Limb (tissue), 2 donors: ENCODE results near the gene RYR1.
"Not testable (repeated sequence)": the region's sequence is repeated elsewhere in the genome, so short reads cannot be mapped to it uniquely, and the experiment has no call there.

ENCODE experiments used
- DNase-seq, 2 donors: peaks; one replicate each; pipeline ENCODE4 v3.0.0-alpha.2; 2016; ENCODE audit errors: extremely low spot score in 2 of 2

RYR1 gene

DNA sequence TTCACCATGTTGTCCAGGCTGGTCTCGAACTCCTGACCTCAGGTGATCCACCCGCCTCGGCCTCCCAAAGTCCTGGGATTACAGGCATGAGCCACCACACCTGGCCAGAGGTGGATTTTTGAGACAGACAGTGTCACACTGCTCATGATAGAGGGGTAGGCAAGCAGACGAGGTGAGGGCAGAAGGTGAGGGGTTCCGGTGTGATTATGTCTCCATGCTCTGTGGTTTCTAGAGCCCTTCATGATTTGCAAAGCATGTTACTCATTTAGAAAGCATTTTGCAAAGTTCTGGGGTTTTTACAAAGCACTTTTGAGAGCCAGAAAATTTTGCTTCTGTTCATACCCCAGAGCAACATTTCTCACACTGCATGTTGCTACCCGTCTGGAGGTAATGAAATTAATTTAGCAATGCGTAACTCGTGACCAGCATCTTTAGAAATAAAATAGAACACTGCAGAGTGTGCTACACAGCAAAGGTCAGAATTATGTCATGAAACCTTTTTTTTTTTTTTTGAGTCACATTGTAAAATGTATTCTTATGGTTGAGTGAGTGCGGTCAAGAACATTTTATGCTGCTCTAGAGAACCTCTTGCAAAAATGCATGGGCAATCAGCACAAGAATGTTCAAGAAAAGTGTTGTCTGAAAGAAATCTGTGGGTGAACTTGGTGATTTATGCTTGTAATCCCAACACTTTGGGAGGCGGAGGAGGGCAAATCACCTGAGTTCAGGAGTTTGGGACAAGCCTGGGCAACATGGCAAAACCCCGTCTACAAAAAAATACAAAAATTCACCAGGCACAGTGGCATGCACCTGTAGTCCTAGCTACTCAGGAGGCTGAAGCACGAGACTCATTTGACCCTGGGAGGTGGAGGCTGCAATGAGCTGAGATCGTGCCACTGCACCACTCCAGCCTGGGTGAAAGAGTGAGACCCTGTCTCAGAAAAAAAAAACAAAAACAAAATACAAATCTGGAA lies 126.2 kb downstream of the RYR1 start:
- DNase-seq, result no peak

DNA sequence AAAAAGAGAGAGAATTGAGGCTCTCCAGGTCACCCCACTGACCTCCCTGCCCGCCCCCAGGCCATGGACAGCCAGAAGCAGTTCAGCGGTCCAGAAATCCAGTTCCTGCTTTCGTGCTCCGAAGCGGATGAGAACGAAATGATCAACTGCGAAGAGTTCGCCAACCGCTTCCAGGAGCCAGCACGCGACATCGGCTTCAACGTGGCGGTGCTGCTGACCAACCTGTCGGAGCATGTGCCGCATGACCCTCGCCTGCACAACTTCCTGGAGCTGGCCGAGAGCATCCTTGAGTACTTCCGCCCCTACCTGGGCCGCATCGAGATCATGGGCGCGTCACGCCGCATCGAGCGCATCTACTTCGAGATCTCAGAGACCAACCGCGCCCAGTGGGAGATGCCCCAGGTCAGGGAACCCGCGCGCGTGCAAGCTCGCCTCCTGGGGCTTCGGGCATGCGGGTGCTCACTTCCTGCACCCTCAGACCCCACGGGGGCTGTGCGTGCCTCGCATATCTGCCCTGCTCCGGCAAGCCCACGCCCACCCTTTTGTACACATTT lies 127.6 kb downstream of the RYR1 start:
- DNase-seq, result no peak

DNA sequence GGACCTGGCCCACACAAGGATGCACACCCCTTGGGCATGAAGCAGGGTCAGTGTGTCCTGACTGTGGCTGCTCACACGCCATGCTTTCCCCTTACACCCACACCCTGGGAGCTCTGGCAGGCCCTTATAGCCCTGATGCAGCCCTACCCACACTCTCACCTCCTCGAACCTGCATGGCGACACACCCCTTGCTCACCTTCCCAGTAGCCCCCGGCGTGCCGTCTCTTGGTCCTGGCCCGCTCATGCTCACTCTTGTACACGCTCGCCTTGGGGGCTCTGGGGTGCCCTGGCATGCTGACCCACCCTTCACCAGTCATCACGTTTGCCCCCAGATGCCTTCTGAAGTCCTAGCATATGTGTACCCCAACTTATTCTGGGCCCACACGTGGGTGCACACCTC lies 128.2 kb downstream of the RYR1 start:
- no peak for DNase-seq

DNA sequence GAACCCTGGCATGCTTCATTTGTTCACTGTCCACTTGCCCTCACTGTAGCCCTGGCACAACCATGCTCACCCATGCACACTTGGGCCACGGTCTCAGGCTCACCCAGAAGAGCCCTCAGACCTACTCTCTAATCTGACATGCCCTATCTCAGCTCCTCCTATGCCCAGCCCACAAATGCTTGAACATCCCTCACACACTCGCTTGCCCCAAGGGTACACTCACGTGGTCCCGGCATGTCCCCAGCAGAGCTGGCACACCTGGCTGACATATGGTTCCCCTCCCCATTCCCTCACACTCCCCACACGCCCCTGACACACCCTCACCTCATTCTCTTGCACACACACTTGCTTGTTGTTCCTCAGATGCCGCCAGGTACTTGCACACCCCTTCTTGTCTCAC lies 128.6 kb downstream of the RYR1 start:
- DNase-seq, result no peak

DNA sequence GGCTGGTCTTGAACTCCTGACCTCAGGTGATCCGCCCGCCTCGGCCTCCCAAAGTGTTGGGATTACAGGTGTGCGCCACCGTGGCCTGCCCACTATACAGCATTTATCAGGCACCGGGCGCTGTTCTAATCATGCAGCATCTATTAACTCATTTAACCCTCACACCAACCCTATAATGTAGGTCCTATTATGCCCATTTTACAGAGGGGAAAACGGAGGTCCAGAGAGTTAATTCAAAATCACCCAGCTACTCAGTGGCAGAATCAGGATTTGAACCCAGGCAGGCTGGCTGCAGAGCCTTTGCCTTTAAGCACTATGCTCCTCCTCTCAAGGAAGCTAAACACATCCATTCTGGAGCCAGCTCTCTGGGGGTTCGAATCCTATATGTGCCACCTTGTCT lies 130.0 kb downstream of the RYR1 start:
- no peak for DNase-seq

DNA sequence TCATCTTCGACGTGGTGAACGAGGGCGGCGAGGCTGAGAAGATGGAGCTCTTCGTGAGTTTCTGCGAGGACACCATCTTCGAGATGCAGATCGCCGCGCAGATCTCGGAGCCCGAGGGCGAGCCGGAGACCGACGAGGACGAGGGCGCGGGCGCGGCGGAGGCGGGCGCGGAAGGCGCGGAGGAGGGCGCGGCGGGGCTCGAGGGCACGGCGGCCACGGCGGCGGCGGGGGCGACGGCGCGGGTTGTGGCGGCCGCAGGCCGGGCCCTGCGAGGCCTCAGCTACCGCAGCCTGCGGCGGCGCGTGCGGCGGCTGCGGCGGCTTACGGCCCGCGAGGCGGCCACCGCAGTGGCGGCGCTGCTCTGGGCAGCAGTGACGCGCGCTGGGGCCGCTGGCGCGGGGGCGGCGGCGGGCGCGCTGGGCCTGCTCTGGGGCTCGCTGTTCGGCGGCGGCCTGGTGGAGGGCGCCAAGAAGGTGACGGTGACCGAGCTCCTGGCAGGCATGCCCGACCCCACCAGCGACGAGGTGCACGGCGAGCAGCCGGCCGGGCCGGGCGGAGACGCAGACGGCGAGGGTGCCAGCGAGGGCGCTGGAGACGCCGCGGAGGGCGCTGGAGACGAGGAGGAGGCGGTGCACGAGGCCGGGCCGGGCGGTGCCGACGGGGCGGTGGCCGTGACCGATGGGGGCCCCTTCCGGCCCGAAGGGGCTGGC lies 131.6 kb downstream of the RYR1 start:
- DNase-seq, result peak in 1 of 2 donors; percentile 39

DNA sequence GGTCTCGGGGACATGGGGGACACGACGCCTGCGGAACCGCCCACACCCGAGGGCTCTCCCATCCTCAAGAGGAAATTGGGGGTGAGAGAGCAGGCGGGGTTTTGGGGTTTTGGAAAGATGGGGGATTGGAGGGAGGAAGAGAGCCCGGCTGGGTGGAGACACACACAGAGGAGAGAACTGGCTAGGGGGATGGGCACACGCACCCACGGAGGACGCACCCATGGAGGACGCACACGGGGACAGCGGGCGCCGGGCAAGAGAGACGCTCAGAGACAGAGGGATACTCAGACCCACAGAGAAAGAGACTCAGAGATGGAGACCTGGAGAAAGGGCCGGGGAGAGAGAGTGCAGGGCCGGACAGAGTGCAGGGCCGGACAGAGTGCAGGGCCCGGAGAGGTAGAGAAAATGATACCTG lies 132.2 kb downstream of the RYR1 start:
- DNase-seq, result no peak

DNA sequence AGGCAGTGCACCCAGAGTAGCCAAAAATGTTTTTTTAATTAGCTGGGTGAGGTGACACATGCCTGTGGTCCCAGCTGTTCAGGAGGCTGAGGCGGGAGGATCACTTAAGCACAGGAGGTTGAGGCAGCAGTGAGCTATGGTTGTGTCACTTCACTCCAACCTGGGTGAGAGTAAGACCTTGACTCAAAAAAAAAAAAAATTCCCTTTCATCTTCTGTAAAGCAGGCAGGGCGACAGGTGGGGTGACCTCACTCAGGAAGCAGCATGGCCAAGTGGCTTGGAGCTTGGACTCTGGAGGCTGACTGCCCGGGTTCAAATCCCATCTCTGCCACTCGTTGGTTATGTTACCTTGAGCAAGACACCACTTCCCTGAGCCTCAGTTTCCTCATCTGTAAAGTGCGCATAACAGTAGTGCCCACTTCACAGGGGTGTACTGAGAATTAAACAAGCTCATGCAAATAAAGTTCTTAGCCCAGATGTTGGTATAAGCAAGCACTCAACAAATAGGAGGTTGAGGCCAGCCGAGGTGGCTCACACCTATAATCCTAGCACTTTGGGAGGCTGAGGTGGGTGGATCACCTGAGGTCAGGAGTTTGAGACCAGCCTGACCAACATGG lies 136.0 kb downstream of the RYR1 start:
- no peak for DNase-seq

DNA sequence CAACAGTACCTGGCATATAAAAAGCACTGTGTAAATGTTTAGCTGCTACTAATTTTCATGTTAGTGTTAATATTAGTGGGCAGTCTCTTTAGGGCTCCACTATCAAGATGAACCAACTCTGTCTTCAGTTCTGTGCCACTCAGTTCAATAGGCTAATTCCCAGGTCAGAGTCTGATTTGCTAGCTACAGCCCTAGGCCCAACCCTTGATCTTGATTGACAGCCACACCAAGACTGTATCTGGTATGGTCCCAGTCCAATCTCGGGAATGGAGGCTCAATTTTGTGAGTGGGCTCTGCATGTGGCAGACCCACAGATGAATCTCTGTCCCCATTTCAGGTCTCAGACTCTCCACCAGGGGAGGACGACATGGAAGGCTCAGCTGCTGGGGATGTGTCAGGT lies 138.2 kb downstream of the RYR1 start:
- DNase-seq, result no peak

DNA sequence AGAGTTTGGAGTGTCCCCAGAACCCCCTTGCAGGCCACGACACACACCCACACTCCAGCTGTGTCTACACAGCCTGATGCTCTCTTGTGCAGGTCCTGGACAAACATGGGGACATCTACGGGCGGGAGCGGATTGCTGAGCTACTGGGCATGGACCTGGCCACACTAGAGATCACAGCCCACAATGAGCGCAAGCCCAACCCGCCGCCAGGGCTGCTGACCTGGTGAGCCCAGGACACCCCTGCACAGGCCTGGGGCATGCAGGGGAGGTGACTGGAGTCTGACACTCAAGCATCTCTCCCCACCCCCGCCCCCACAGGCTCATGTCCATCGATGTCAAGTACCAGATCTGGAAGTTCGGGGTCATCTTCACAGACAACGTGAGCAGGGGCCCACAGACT lies 144.3 kb downstream of the RYR1 start:
- no peak for DNase-seq

DNA sequence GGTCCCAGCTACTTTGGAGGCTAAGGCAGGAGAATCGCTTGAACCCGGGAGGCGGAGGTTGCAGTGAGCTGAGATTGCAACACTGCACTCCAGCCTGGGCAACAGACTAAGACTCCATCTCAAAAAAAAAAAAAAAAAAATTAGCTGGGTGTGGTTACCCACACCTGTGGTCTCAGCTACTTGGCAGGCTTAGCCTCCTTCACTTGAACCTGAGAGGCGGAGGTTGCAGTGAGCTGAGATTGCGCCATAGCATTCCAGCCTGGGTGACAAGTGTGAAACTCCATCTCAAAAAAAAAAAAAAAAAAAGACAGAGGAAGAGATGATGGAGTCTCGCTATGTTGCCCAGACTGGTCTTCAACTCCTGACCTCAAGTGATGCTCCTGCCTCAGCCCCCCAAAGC lies 145.8 kb downstream of the RYR1 start:
- DNase-seq, result not testable (repeated sequence)

DNA sequence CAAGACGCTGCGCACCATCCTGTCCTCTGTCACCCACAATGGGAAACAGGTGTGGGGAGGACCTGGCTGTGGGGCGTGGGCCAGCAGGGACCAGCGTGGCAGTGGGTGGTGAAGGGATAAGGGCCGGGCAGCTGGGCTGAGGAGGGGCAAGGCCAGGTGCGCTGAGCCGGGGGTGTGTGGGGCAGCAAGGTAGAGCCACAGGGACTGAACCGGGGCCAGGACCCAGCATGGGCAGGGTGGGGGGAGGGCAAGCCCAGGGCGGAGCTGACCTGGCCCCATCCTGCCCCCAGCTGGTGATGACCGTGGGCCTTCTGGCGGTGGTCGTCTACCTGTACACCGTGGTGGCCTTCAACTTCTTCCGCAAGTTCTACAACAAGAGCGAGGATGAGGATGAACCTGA lies 146.6 kb downstream of the RYR1 start:
- no peak for DNase-seq

DNA sequence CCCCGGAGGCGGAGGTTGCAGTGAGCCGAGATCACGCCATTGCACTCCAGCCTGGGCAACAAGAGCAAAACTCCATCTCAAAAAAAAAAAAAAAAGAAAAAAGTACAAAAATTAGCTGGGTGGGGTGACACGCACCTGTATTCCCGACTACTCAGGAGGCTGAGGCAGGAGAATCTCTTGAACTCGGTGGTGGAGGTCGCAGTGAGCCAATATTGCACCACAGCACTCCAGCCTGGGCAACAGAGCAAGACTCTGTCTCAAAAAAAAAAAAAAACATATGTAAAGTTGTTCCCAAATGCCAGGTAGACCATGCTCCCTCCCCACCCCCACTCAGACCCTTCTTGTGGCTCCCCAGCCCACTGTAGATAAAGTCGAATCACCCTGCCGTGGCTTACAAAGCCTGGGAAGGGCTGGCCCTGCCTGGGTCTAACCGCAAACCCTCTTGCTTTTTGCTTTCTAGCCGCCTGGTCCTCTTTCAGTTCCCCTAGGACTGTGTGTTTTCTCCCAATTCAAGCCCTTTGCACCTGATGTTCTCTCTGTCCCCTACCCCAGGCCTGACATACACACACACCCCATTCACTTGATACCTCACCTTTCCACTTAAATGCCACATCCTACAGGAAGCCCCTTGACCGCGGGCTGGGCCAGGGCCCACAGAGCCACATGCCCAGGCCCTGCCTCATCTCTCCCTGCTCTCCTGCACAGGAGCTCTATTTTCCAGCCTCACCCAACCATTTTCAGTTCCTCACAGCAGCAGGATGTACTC lies 149.9 kb downstream of the RYR1 start:
- DNase-seq, result no peak

DNA sequence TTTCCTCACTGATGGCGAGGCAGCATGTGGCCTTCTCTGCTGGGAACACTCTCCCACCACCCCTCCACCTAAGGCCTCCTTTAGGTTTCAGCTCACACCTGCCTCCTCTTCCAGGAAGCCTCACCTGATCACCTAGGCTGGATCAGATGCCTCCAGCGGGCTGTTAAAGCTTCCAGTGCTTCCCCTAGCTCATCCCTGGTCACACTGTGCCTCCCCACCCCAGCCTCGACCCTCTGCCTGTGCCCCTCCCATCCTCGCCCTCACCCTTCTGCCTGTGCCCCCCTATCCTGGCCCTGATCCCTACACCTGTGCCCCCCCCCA lies 150.5 kb downstream of the RYR1 start:
- DNase-seq, result no peak

DNA sequence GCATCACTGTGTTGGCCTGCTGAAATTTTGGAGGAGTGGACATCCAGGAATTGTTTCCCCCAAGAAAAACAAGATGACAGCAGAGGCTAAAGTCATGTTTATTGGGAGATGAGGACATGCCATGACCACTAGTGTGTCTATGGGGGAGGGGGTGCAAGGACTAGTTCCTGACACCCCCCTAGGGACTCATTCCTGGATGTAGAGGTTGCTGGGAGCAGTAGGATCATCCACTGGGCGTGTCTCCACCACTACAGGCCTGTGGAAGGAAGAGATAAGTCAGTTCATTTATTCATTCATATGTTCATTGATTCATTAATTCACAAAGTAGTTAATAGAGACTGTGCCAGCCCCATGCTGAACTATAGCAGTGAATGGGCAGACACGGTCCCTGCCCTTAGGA lies 154.1 kb downstream of the RYR1 start:
- DNase-seq, result no peak

DNA sequence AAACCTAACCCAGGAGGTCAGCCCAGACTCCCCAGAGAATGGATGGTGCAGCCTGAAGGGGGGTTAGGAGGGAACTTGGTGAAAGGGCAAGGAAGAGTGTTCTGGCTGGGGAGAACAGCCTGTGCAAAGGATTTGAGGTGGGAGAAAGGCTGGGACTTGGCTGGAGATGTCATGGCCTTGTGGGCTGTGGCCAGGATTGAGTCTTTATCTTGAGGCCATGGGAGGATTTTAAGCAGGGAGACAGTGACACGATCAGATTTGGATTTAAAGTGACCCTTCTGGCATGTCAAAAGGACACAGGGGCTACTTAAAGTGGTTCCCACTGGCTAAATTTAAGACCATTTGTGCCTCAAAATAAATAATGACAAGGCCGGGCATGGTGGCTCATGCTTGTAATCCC lies 154.6 kb downstream of the RYR1 start:
- no peak for DNase-seq

DNA sequence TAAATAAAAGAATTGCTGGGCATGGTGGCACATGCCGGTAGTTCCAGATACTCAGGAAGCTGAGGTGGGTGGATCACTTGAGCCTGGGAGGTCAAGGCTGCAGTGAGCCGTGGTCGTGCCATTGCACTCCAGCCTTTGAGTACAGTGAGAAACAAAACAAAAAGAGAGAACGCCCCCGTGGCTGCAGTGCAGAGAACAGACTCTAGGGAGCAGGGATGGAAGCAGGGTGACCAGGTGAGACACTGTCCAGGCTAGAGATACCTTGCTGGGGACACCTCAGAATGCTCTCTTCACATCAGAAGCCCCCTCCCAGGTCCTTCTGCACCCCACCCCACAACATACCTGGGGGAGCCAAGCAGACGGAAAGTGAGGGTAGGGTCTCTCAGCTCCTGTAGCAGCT lies 159.4 kb downstream of the RYR1 start:
- no peak for DNase-seq

DNA sequence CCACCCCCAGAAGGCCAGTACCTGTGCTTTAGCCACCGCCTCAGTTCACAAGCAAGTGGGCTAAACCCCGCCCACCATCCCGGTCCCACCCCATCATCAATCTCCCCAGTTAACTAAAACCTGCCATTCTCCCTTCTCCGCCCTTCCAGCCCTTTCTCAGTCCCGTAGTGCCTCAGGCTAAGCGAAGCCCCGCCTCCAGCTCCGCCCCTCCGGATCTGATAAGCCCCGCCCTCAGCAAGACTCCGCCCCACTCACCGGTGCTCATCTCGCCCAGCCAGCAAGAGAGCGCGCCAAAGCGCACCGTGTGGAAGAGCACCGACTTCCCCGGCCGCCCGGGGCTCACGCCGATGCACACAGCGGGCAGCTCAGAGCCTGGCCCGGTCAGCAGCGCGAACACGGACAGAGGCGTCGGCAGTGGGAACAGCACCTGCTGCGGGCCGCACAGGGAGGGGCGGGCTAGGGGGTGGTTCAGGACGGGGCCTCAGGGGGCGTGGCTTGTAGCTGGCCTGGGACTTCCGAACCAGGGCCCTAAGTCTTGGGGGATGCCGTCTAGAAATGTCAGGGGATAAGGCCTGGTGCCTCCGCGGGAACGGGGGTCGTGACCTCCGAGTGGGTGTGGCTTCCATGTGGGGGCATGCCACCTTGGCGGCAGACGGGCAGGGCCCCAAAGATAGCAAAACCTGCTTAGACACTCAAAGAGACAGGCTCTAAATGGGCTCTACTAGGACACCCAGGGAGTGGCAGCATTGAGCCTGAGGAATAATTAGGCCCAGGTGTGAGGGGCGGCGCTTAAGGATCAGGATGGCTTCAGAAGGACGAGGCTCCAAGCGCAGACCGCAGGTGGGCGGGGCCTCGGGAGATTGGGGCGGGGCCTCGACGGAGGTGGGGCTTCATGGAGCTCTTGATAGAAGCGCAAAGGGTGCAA lies 162.8 kb downstream of the RYR1 start:
- DNase-seq, result peak; percentile 3 to 75

DNA sequence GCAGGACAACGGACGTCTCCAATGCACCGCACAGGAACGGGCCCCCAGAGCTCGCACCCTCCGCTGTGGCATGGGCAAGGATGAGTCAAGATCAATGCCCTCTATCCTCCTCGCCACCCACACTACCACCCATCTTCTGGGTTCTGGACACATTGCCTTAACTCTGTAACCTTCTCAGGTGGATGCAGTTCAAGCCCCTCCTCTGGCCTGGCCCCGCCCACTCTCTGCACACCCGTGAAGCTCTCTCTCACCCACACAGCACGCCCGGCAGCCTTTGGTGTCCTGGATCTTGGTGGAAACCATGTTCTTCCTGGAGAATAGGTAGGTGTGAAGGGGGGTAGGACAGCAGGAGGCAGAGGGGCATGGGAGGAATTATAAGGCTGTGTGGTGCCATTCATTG lies 163.6 kb downstream of the RYR1 start:
- DNase-seq, result no peak

DNA sequence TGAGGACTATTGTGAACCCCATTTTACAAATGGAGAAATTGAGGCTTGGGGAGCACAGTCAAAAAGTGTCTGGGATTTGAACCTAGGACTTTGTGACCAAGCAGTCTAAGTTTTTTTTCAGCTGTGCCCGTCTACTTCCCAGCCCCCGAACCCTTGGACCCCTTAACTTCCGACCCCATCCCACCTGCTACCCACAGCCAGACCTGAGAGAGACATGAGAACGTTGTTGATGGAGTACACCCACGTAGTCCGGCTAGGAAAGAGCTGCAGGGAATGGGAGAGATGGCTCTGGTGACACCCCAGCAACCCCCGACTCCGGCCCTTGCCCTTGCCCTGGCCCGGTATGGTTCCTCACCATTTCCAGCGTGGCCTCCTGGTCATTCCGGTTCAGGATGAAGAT lies 166.2 kb downstream of the RYR1 start:
- no peak for DNase-seq
